ENCODE data around the gene GATA5.

GRCh38 chr20:62413896-62414481 is 61.8 kb downstream of the GATA5 start:
- TF ChIP-seq POLR2AphosphoS5 (IDR thresholded peaks at IDR 0.05; ENCODE audit: low read depth, low read length): no peak
- TF ChIP-seq POLR2A (IDR thresholded peaks at IDR 0.05; ENCODE audit: low read depth, low read length): no peak

All from GM12892 (cell line).